SK-N-SH treated with all-trans-retinoic acid at 6 μM for 48 hours (cell line): ENCODE data around the gene TCEAL3.

Source experiments
- ARNTL ChIP-seq: fragments of 450-650 bp; formaldehyde crosslinking; IDR thresholded peaks from 2 replicates; pipeline ENCODE4 v1.5.0; 2020; ENCODE audit warnings: low read depth, mild to moderate bottlenecking, moderate library complexity, borderline replicate concordance
- CSRNP3 ChIP-seq: fragments of 250-450 bp; sonication (Bioruptor Pico); IDR thresholded peaks from 2 replicates; pipeline ENCODE4 v1.5.1; 2021; ENCODE audit warnings: mild to moderate bottlenecking, moderate library complexity
- ISL1 ChIP-seq: fragments of 250-450 bp; sonication (Bioruptor Pico); IDR thresholded peaks from 2 replicates; pipeline ENCODE4 v2.1.2; 2022; ENCODE audit warnings: mild to moderate bottlenecking, moderate library complexity
- RARB ChIP-seq: fragments of 250-450 bp; sonication (Bioruptor Pico); IDR thresholded peaks from 2 replicates; pipeline ENCODE4 v1.8.0; 2021; ENCODE audit warnings: mild to moderate bottlenecking, moderate library complexity
- TCF4 ChIP-seq: fragments of 250-450 bp; sonication (Bioruptor Pico); IDR thresholded peaks from 2 replicates; pipeline ENCODE4 v1.8.0; 2021; ENCODE audit warnings: mild to moderate bottlenecking, moderate library complexity, borderline replicate concordance
- ZFP3 ChIP-seq: fragments of 250-450 bp; sonication (Bioruptor Pico); IDR thresholded peaks from 2 replicates; pipeline ENCODE4 v1.5.0; 2020; ENCODE audit warnings: mild to moderate bottlenecking, moderate library complexity
- ZFP30 ChIP-seq: fragments of 450-650 bp; formaldehyde crosslinking; IDR thresholded peaks from 2 replicates; pipeline ENCODE4 v1.5.0; 2022; ENCODE audit warnings: mild to moderate bottlenecking, moderate library complexity
- ZNF8 ChIP-seq: fragments of 450-650 bp; formaldehyde crosslinking; IDR thresholded peaks from 2 replicates; pipeline ENCODE4 v1.5.0; 2020; ENCODE audit warnings: mild to moderate bottlenecking, moderate library complexity
- TF ChIP-seq, protein P1 (sequence below): fragments of 250-450 bp; sonication (Bioruptor Pico); IDR thresholded peaks from 2 replicates; pipeline ENCODE4 v1.5.1; 2020; ENCODE audit warnings: low read depth, mild to moderate bottlenecking, moderate library complexity
- TF ChIP-seq, protein P2 (sequence below): fragments of 250-450 bp; sonication (Bioruptor Pico); IDR thresholded peaks from 2 replicates; pipeline ENCODE4 v1.8.0; 2020; ENCODE audit warnings: mild to moderate bottlenecking, moderate library complexity, borderline replicate concordance

GRCh38 chrX:103610282-103610681, 2.5 kb downstream of the TCEAL3 start:
- TF ChIP-seq ZNF8 (CRISPR knock-in tag), result no peak
- TF ChIP-seq ZFP30 (CRISPR knock-in tag), result no peak
- no peak for TF ChIP-seq CSRNP3 (CRISPR knock-in tag)
- TF ChIP-seq, protein P1, sequence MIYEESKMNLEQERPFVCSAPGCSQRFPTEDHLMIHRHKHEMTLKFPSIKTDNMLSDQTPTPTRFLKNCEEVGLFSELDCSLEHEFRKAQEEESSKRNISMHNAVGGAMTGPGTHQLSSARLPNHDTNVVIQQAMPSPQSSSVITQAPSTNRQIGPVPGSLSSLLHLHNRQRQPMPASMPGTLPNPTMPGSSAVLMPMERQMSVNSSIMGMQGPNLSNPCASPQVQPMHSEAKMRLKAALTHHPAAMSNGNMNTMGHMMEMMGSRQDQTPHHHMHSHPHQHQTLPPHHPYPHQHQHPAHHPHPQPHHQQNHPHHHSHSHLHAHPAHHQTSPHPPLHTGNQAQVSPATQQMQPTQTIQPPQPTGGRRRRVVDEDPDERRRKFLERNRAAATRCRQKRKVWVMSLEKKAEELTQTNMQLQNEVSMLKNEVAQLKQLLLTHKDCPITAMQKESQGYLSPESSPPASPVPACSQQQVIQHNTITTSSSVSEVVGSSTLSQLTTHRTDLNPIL (CRISPR knock-in tag), result no peak
- TF ChIP-seq ARNTL (CRISPR knock-in tag), result no peak
- TF ChIP-seq, protein P2, sequence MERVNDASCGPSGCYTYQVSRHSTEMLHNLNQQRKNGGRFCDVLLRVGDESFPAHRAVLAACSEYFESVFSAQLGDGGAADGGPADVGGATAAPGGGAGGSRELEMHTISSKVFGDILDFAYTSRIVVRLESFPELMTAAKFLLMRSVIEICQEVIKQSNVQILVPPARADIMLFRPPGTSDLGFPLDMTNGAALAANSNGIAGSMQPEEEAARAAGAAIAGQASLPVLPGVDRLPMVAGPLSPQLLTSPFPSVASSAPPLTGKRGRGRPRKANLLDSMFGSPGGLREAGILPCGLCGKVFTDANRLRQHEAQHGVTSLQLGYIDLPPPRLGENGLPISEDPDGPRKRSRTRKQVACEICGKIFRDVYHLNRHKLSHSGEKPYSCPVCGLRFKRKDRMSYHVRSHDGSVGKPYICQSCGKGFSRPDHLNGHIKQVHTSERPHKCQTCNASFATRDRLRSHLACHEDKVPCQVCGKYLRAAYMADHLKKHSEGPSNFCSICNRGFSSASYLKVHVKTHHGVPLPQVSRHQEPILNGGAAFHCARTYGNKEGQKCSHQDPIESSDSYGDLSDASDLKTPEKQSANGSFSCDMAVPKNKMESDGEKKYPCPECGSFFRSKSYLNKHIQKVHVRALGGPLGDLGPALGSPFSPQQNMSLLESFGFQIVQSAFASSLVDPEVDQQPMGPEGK (CRISPR knock-in tag), result no peak
- no peak for TF ChIP-seq TCF4 (CRISPR knock-in tag)
- no peak for TF ChIP-seq RARB
- TF ChIP-seq ISL1 (CRISPR knock-in tag), result no peak
- TF ChIP-seq ZFP3, result no peak
